ENCODE results near the gene RAB31.

GRCh38 chr18:9697121-9697520 lies 11.0 kb upstream of the RAB31 start:
- TF ChIP-seq GATA3 (IDR thresholded peaks at IDR 0.05; ENCODE audit: low read depth, low read length) (no peak), GATA2 (IDR thresholded peaks at IDR 0.05; ENCODE audit: low read depth, low read length) (no peak)
